Lower lobe of right lung (tissue), 2 donors: ENCODE results near the gene PRSS33. TPM values are rescaled to one million over a fixed set of nuclear protein-coding genes. Genes with fewer than 3 reads are reported as not detected.

Experiments
- ATAC-seq, 2 donors: fragments of 200-7000 bp; cut with Tn5 transposase; one replicate each; pipeline ENCODE4 v1.9.1; 2020 to 2022; ENCODE audit warnings: mild to moderate bottlenecking in 2 of 2, moderate library complexity in 2 of 2
- DNase-seq: peaks from one replicate; pipeline ENCODE4 v3.0.0-alpha.2; 2020
- H3K27ac ChIP-seq: fragments of 200-600 bp; one replicate; pipeline ENCODE4 v1.8.0; 2022
- H3K27me3 ChIP-seq: fragments of 200-600 bp; one replicate; pipeline ENCODE4 v1.8.0; 2022; ENCODE audit warnings: low read depth
- H3K36me3 ChIP-seq: fragments of 200-600 bp; one replicate; pipeline ENCODE4 v1.8.0; 2022; ENCODE audit warnings: mild to moderate bottlenecking
- H3K4me1 ChIP-seq: fragments of 200-600 bp; one replicate; pipeline ENCODE4 v1.8.0; 2022
- H3K4me3 ChIP-seq: fragments of 200-600 bp; one replicate; pipeline ENCODE4 v1.8.0; 2022; ENCODE audit warnings: mild to moderate bottlenecking
- H3K9me3 ChIP-seq: fragments of 200-600 bp; one replicate; pipeline ENCODE4 v1.8.0; 2022
- intact Hi-C: fragments of 100-400 bp; cut with DNase I; formaldehyde crosslinking; loops from one replicate; pipeline ENCODE4 v1.11.0; 2022
- total RNA-seq: library from RNA; stranded (reverse); fragmentation: NEBNext Ultra II Directional; extraction: Animal tissue kit (Norgen Biotek cat#: 25700); gene quantifications from one replicate; pipeline ENCODE4 v1.2.1, GENCODE V29; 2021
- TF ChIP-seq, protein P1 (sequence below): fragments of 200-600 bp; IDR thresholded peaks from one replicate; pipeline ENCODE4 v1.8.0; 2022; ENCODE audit warnings: antibody characterized with exemption, mild to moderate bottlenecking
- donor health status: DM: no; HTN: yes; CAD: no; lungs with severe emphysema.

Gene PRSS33
- total RNA-seq, 1 donor from 2014 or later, result not detected

- H3K27ac ChIP-seq, result no peak overlapping the region
- no peaks in the 10 kb centered on the region for H3K27me3 ChIP-seq
- peaks cover 6% of the 10 kb centered on the region for H3K4me1 ChIP-seq
- H3K9me3 ChIP-seq, result no peaks in the 10 kb centered on the region
- no peak for ATAC-seq
- TF ChIP-seq, protein P1, sequence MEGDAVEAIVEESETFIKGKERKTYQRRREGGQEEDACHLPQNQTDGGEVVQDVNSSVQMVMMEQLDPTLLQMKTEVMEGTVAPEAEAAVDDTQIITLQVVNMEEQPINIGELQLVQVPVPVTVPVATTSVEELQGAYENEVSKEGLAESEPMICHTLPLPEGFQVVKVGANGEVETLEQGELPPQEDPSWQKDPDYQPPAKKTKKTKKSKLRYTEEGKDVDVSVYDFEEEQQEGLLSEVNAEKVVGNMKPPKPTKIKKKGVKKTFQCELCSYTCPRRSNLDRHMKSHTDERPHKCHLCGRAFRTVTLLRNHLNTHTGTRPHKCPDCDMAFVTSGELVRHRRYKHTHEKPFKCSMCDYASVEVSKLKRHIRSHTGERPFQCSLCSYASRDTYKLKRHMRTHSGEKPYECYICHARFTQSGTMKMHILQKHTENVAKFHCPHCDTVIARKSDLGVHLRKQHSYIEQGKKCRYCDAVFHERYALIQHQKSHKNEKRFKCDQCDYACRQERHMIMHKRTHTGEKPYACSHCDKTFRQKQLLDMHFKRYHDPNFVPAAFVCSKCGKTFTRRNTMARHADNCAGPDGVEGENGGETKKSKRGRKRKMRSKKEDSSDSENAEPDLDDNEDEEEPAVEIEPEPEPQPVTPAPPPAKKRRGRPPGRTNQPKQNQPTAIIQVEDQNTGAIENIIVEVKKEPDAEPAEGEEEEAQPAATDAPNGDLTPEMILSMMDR, result no peak
- intact Hi-C loops, result no loop called here
- DNase-seq, result peak; percentile 8
- H3K4me3 ChIP-seq, result no peak overlapping the region
- peaks cover 100% of the 10 kb centered on the region for H3K36me3 ChIP-seq
Measured at GRCh38 chr16:2764718-2765117, 22.6 kb downstream of the PRSS33 start.

DNA sequence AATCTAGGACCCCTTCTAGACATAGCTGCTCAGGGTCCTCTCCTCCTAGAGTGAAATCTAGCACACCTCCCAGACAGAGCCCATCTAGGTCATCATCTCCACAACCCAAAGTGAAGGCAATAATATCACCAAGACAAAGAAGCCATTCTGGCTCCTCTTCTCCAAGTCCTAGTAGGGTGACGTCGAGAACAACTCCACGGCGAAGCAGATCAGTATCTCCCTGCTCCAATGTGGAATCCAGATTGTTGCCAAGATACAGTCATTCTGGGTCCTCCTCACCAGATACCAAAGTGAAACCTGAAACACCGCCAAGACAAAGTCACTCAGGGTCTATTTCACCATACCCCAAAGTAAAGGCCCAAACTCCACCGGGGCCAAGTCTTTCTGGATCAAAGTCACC, 24.2 kb downstream of the PRSS33 start:
- peak; percentile 2 for DNase-seq
- intact Hi-C loops, result no loop called here
- Histone ChIP-seq H3K27me3 (no peaks in the 10 kb centered on the region), H3K36me3 (peaks cover 100% of the 10 kb centered on the region), H3K9me3 (no peaks in the 10 kb centered on the region), H3K27ac (no peak overlapping the region), H3K4me1 (no peaks in the 10 kb centered on the region), H3K4me3 (no peak overlapping the region)
- TF ChIP-seq, protein P1, result no peak
- ATAC-seq, result no peak

GRCh38 chr16:2762711-2763110, 24.6 kb downstream of the PRSS33 start:
- peaks cover 100% of the 10 kb centered on the region for H3K36me3 ChIP-seq
- TF ChIP-seq, protein P1, result no peak
- no peaks in the 10 kb centered on the region for H3K27me3 ChIP-seq
- DNase-seq (peak; percentile 24), ATAC-seq (no peak)
- no peak overlapping the region for H3K4me3 ChIP-seq
- no peak overlapping the region for H3K27ac ChIP-seq
- intact Hi-C loops, result no loop called here
- no peaks in the 10 kb centered on the region for H3K4me1 ChIP-seq
- no peaks in the 10 kb centered on the region for H3K9me3 ChIP-seq

DNA sequence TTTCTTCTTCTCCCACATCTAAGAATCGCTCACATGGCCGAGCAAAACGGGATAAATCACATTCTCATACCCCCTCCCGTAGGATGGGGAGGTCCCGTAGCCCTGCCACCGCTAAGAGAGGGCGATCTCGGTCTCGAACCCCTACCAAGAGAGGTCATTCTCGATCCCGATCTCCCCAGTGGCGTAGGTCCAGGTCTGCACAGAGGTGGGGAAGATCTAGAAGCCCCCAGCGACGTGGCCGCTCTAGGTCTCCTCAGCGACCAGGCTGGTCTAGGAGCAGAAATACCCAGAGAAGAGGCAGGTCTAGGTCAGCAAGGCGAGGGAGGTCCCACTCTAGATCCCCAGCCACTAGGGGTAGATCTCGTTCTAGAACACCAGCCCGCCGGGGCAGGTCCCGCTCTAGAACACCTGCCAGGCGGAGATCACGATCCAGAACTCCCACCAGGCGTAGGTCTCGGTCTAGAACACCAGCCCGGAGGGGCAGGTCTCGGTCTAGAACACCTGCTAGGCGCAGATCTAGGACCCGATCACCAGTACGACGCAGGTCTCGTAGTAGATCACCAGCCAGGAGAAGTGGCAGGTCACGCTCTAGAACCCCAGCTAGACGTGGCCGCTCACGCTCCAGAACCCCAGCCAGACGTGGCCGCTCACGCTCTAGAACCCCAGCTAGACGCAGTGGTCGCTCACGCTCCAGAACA, 25.3 kb downstream of the PRSS33 start:
- Histone ChIP-seq H3K27ac (no peak overlapping the region), H3K36me3 (peaks cover 100% of the 10 kb centered on the region), H3K4me3 (no peak overlapping the region), H3K4me1 (peaks cover 1% of the 10 kb centered on the region), H3K9me3 (no peaks in the 10 kb centered on the region), H3K27me3 (no peaks in the 10 kb centered on the region)
- DNase-seq (peak; percentile 42), ATAC-seq (no peak)
- TF ChIP-seq, protein P1, result no peak
- intact Hi-C loops, result no loop called here

GRCh38 chr16:2761472-2761871, 25.9 kb downstream of the PRSS33 start:
- Histone ChIP-seq H3K9me3 (no peaks in the 10 kb centered on the region), H3K4me3 (no peak overlapping the region)

More at GRCh38 chr16:2761472-2761871, 25.9 kb downstream of the PRSS33 start:
- ATAC-seq (no peak), DNase-seq (peak; percentile 12)
- TF ChIP-seq, protein P1, result no peak
- Histone ChIP-seq H3K27me3 (no peaks in the 10 kb centered on the region), H3K36me3 (peaks cover 98% of the 10 kb centered on the region), H3K4me1 (peaks cover 7% of the 10 kb centered on the region), H3K27ac (no peak overlapping the region)
- intact Hi-C loops, result no loop called here
